GM21447 (cell line): ENCODE data around the gene PPM1B.
"Not testable (repeated sequence)": the region's sequence is repeated elsewhere in the genome, so short reads cannot be mapped to it uniquely, and the experiment has no call there.

ENCODE experiments used
- ATAC-seq: cut with Tn5 transposase; IDR thresholded peaks from one replicate; pipeline ENCODE4 v1.9.1; 2021; ENCODE audit not compliant: unreplicated experiment

The PPM1B gene

GRCh38 chr2:44168681-44169154, at the start of gene PPM1B:
TSS of gene PPM1B (plus strand) at chr2:44168875. CDS start at chr2:44201200, 32,325 bp downstream.
- peak; percentile 60 for ATAC-seq

DNA sequence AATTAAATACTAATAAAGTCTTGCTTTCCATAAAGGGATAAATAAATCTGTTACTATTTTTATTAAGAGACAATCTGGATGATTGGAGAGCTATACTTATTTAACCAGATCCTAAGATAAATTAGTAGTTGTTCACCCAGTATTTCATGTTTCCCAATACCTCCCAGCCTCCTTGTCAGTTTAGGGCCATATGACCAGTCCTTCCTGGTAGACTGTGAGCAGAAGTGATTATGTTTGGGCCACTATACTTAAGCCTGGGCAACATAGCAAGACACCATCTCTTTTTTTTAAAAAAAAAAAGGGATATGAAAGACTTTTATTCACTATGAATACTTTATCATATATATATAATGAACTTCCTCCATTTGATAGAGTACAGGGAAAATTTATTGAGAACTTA, 48.8 kb upstream of the PPM1B start:
- no peak for ATAC-seq

DNA sequence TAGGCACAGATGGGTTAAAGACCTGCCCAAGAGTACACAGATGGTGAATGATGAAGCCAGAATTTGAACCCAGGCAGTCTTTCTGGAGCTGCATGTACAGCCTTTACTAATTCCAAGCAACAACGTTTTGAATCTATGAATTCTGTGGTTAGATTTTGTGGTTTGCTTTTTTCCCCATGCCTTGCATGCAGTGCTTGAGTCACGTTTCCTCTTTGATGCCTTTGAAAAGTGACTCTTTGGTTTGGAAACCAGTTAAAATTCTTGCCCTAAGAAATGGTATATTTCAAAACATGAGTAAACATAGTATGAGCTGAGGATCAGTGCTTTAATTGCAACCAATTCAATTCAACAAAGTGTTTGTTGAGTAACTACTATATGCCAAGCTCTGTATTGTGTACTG, 48.2 kb upstream of the PPM1B start:
- no peak for ATAC-seq

GRCh38 chr2:44121899-44122298, 46.8 kb upstream of the PPM1B start:
- ATAC-seq: no peak

- ATAC-seq: no peak
Observed at GRCh38 chr2:44124500-44124899, 44.2 kb upstream of the PPM1B start.

GRCh38 chr2:44126106-44126797, 42.4 kb upstream of the PPM1B start:
- ATAC-seq: no peak

- ATAC-seq: no peak
Observed at GRCh38 chr2:44130441-44130840, 38.2 kb upstream of the PPM1B start.

- ATAC-seq: no peak
Observed at GRCh38 chr2:44131177-44131576, 37.5 kb upstream of the PPM1B start.

GRCh38 chr2:44133602-44134001, 35.1 kb upstream of the PPM1B start:
- not testable (repeated sequence) for ATAC-seq

GRCh38 chr2:44134848-44135247, 33.8 kb upstream of the PPM1B start:
- ATAC-seq: no peak

GRCh38 chr2:44135296-44135695, 33.4 kb upstream of the PPM1B start:
- no peak for ATAC-seq

DNA sequence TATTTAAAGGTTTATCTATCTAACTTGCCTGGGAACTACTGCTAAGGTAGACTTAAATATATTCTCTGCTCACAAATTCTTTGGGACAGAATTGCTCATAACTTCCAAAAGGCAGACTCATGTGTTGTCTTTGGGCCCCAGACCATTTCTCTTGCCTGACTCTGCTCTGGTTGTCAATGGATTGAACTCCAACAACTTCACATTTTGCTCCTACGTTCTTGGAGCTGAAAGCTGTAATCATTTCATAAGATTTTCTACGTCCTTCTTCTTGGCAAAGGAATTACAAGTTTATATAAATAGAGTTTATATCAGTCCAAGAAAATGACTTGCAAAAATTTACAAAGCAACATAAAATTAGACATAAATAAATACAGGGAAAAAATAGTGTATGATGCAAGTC, 32.9 kb upstream of the PPM1B start:
- ATAC-seq: no peak

DNA sequence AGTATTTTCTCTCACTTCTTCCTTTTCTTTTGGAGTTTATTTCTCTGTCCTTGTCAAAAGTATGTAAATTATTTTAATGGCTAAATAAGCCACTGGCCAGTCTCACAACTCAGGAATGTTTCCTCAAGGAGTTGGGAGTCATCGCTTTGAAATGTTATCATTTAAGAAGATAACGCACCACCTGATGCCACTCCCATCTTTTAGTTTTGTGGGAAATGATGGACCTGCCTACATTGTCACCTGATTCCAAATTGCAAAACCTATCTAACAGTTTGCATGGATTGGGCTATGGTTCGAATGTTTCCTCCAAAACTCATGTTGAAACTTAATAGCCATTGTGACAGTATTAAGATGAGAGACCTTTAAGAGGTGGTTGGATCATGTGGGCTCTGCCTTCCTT, 32.4 kb upstream of the PPM1B start:
- no peak for ATAC-seq

- ATAC-seq: no peak
Observed at GRCh38 chr2:44137048-44137447, 31.6 kb upstream of the PPM1B start.

DNA sequence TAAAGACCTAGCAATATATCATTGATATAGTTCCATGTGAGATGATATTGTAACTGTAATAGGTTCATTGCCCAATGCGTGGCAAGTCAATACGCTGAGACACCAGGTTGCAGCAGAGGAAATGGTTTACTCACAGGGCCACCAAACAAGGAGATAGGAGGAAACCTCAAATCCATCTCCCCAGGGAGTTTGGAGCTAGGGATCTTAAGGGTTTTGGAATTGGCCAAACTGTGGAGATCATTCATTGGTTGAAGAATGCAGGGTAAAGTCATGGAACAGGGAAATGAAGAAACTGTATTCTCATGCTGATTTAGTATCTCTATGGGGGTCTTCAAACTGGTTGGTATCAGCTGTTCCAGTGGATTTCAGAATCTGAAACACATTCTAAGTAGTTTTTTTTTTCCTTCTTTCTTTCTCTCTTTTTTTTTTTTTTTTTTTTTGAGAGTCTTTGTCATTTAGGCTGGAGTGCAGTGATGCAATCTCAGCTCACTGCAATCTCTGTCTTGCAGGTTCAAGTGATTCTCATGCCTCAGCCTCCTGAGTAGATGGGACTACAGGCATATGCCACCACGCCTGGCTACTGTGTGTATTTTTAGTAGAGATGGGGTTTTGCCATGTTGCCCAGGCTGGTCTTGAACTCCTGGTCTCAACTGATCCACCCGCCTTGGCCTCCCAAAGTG, 30.7 kb upstream of the PPM1B start:
- no peak for ATAC-seq

- ATAC-seq: no peak
Observed at GRCh38 chr2:44139741-44140140, 28.9 kb upstream of the PPM1B start.

- no peak for ATAC-seq
Observed at GRCh38 chr2:44142306-44142705, 26.4 kb upstream of the PPM1B start.

DNA sequence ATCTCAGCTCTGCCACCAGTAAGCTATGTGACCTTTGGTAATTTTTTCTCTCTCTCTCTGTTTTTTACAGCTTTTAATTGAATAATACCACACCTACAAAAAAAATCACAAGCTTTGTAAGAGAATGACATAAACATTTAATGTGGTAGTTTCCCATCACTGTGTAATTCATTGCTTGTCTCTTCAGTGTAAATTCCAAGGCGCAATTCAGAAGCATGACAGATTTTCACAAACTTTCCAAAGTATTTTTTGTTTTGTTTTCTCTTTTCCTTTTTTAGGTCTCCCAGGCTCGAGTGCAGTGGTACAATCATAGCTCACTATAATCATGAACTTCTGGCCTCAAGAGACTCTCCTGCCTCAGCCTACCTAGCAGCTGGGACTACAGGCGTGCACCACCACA, 25.0 kb upstream of the PPM1B start:
- no peak for ATAC-seq

- ATAC-seq: no peak
Observed at GRCh38 chr2:44148999-44149398, 19.7 kb upstream of the PPM1B start.

DNA sequence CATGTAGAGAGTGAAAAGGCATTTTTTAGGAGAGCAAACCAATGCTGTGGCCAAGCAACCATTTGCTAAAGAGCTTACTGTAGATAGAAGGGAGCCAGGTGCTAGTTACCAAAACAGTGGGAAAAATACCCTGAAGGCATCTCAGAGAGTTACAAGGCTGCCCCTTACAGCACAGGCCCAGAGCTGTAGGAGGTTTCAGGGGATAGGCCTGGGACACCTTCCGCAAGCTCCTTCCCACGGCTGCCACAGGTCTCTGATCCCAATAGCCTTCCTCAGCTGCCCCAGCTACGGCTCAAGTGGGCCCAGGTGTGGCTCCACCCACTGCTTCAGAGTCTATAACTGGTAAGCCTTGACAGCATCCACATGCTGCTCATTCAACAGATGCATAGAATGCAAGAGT, 18.2 kb upstream of the PPM1B start:
- ATAC-seq: no peak

- ATAC-seq: no peak
Observed at GRCh38 chr2:44152865-44153669, 15.6 kb upstream of the PPM1B start.
